K562 (cell line): ENCODE results near the gene EXOSC6. TPM values are rescaled to one million over a fixed set of nuclear protein-coding genes. Genes with fewer than 3 reads are reported as not detected.

ENCODE experiments used
- GATAD2B ChIP-seq: fragments of 450-650 bp; IDR thresholded peaks from 2 replicates; pipeline ENCODE4 v1.6.1; 2017; ENCODE audit warnings: mild to moderate bottlenecking, borderline replicate concordance
- MGA ChIP-seq: fragments of 450-650 bp; IDR thresholded peaks from 2 replicates; pipeline ENCODE4 v1.6.1; 2016; ENCODE audit warnings: mild to moderate bottlenecking, moderate library complexity
- POLR2G ChIP-seq: fragments of 200-400 bp; formaldehyde crosslinking; IDR thresholded peaks from 2 replicates; pipeline ENCODE4 v1.6.1; 2017; ENCODE audit warnings: low read depth, mild to moderate bottlenecking, antibody characterized with exemption, low read length, moderate library complexity
- PYGO2 ChIP-seq: fragments of 450-650 bp; IDR thresholded peaks from 2 replicates; pipeline ENCODE4 v1.6.1; 2016; ENCODE audit warnings: mild to moderate bottlenecking, missing genetic modification characterization, moderate library complexity, missing compliant biosample characterization
- REST ChIP-seq, 2 experiments: fragments of 450-650 bp; formaldehyde crosslinking in 1 of 2; IDR thresholded peaks; 2 replicates each; pipeline versions ENCODE4 v1.4.0 to v1.6.1; 2014 to 2020; ENCODE audit warnings: mild to moderate bottlenecking in 2 of 2, borderline replicate concordance in 1 of 2, low read depth in 1 of 2
- SOX6 ChIP-seq: fragments of 450-650 bp; IDR thresholded peaks from 2 replicates; pipeline ENCODE4 v1.6.1; 2014; ENCODE audit warnings: mild to moderate bottlenecking
- polyA plus RNA-seq, 8 experiments: library from polyadenylated mRNA; depleted of rRNA in 4 of 8; stranded (reverse) in 5 of 8; unstranded in 3 of 8; fragments of >200 nt; fragmentation: Nextera tagmentation in 2 of 8; fragmentation: Illumina TruSeq in 1 of 8; extraction: Ambion mirVana in 2 of 8; extraction: Trizol in 1 of 8; gene quantifications; 2 replicates each; pipeline versions ENCODE4 v1.2.1 to v1.2.3, GENCODE V29; 2011 to 2014; ENCODE audit warnings: inconsistent platforms in 1 of 8, missing spikeins in 1 of 8
- total RNA-seq, 7 experiments: library from RNA; depleted of rRNA in 6 of 7; stranded (reverse); fragments of >200 nt in 6 of 7; fragmentation: Illumina TruSeq in 2 of 7; extraction: Trizol in 2 of 7; gene quantifications; 2 replicates each; pipeline versions ENCODE4 v1.2.1 to v1.2.3, GENCODE V29; 2011 to 2021; ENCODE audit warnings: low replicate concordance in 1 of 7

EXOSC6 gene
- total and polyA plus RNA-seq, 9 of the 15 experiments (the other 6 are each of a cell fraction or from before 2014, with no cell fraction given) = 9.2 to 29.0 (median 15.6) TPM

GRCh38 chr16:70250748-70251628, 752 bp downstream of the EXOSC6 start (continued):
- peak; percentile 57 for TF ChIP-seq MGA
- 0 out of 2 replicates have a peak, but pooled peaks have one; percentile 30 for TF ChIP-seq REST (IDR thresholded peaks at IDR 0.05; ENCODE audit: borderline replicate concordance)
- TF ChIP-seq REST (CRISPR knock-in tag; IDR thresholded peaks at IDR 0.05; ENCODE audit: low read depth) = no peak
- TF ChIP-seq POLR2G = peak; percentile 88
- peak; percentile 64; the same call in 1 of the 2 replicates for TF ChIP-seq GATAD2B
- peak; percentile 25; the same call in 1 of the 2 replicates for TF ChIP-seq SOX6
- no peak for TF ChIP-seq PYGO2 (tag)
